Measurements from ENCODE around the gene ITPR1.

ITPR1 gene

GRCh38 chr3:4801892-4802291 lies 308.7 kb downstream of the ITPR1 start:
- no peaks in the 10 kb centered on the region for H3K27me3 ChIP-seq
- H3K4me2 ChIP-seq, result no peak overlapping the region
- no peak overlapping the region for H3K9ac ChIP-seq
- no peak overlapping the region for H3K27ac ChIP-seq
- no peaks in the 10 kb centered on the region for H4K20me1 ChIP-seq
- peaks cover 57% of the 10 kb centered on the region for H3K36me3 ChIP-seq
- no peak for TF ChIP-seq Cebpa-rat (IDR thresholded peaks at IDR 0.05)
- H3K4me3 ChIP-seq, result no peak overlapping the region
- H3K9me3 ChIP-seq, result no peaks in the 10 kb centered on the region; the same call in 1 of the 2 replicates
- peaks cover 19% of the 10 kb centered on the region for H3K4me1 ChIP-seq

- Histone ChIP-seq H4K20me1 (no peaks in the 10 kb centered on the region), H3K36me3 (peaks cover 61% of the 10 kb centered on the region), H3K4me1 (peaks cover 19% of the 10 kb centered on the region), H3K27me3 (no peaks in the 10 kb centered on the region), H3K9me3 (no peaks in the 10 kb centered on the region; the same call in 1 of the 2 replicates), H3K9ac (no peak overlapping the region), H3K27ac (no peak overlapping the region), H3K4me3 (no peak overlapping the region), H3K4me2 (no peak overlapping the region)
- no peak for TF ChIP-seq Cebpa-rat (IDR thresholded peaks at IDR 0.05)
Measured at GRCh38 chr3:4802903-4803302, 309.8 kb downstream of the ITPR1 start.

DNA sequence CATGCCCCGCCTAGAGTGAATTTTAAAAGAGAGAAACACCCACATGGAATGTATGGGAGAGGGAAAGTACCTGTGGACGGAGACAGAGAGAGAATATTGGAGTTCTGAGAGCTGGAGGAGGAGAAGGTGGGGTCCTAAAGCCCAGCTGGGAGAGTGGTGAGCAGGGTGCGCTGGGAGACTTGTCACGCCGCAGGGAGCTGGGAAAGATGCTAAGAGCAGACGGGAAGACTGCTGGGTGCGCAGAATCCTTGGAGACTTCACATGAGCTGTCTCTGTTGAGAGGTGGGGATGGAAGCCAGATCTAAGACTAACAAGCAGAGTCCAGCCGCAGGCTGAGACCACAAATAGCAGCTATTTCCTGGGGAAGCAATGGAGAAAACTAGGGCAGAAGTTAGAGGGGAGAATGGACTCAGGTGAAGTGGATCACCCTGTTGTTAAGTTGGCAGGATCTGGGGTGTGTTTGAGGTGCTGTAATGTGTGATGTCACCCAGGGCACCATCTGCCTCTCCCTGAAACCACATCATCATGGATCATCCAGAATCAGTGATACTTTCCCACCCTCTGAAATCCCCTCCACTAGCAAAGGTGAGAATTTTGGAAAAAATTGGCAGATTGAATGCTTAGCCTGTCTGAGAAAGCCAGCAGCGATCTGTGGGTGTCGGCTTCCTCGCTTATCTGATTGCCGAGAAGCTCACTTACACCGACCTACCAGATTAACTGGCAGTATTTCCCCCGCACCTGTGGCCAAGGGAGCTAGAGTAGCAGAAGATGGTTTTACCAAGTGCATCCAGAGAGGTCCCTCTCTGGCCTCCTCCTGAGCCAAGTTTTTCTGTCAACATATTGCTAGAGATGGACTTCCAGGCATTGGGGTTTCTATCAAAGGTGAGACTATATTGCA lies 311.3 kb downstream of the ITPR1 start:
- no peaks in the 10 kb centered on the region; the same call in 1 of the 2 replicates for H3K9me3 ChIP-seq
- H3K4me3 ChIP-seq, result no peak overlapping the region
- H3K27me3 ChIP-seq, result no peaks in the 10 kb centered on the region
- no peak overlapping the region for H3K27ac ChIP-seq
- TF ChIP-seq Cebpa-rat (IDR thresholded peaks at IDR 0.05), result no peak
- H3K4me2 ChIP-seq, result no peak overlapping the region
- H3K9ac ChIP-seq, result no peak overlapping the region
- H3K36me3 ChIP-seq, result peaks cover 68% of the 10 kb centered on the region
- H4K20me1 ChIP-seq, result no peaks in the 10 kb centered on the region
- peaks cover 13% of the 10 kb centered on the region for H3K4me1 ChIP-seq

DNA sequence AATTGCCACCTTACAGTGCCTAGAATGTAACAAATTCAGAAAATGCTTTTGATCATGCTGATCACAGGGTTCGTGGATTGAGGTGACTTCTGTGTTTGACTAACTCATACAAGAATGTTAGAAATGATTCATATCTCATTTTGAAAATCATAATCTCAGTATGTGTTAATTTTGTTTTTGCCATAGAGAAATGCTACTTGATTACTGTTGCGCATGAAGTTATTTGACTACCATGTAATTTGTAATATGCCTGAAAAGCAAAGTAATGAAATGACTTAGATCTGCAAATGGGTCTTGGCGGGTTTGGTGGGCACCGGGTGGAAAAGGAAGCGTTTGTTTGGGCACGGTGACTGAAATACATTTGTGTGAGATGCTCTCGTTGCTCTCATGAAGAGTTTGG lies 312.5 kb downstream of the ITPR1 start:
- no peak overlapping the region for H3K4me2 ChIP-seq
- H3K4me1 ChIP-seq, result peaks cover under 1% of the 10 kb centered on the region; the same call in 1 of the 2 replicates
- H3K27ac ChIP-seq, result no peak overlapping the region
- H3K4me3 ChIP-seq, result no peak overlapping the region
- H3K9ac ChIP-seq, result no peak overlapping the region
- no peaks in the 10 kb centered on the region for H3K27me3 ChIP-seq
- H3K36me3 ChIP-seq, result peaks cover 65% of the 10 kb centered on the region
- H4K20me1 ChIP-seq, result no peaks in the 10 kb centered on the region
- no peak for TF ChIP-seq Cebpa-rat (IDR thresholded peaks at IDR 0.05)
- H3K9me3 ChIP-seq, result no peaks in the 10 kb centered on the region; the same call in 1 of the 2 replicates

GRCh38 chr3:4806535-4807108 lies 313.5 kb downstream of the ITPR1 start:
- TF ChIP-seq Cebpa-rat (IDR thresholded peaks at IDR 0.05), result no peak
- Histone ChIP-seq H3K4me3 (no peak overlapping the region), H3K36me3 (peaks cover 58% of the 10 kb centered on the region), H3K9me3 (no peaks in the 10 kb centered on the region; the same call in 1 of the 2 replicates), H3K4me2 (no peak overlapping the region), H3K9ac (no peak overlapping the region), H3K27ac (no peak overlapping the region), H4K20me1 (no peaks in the 10 kb centered on the region), H3K27me3 (no peaks in the 10 kb centered on the region), H3K4me1 (no peaks in the 10 kb centered on the region)

- H4K20me1 ChIP-seq, result no peaks in the 10 kb centered on the region
- no peaks in the 10 kb centered on the region; the same call in 1 of the 2 replicates for H3K9me3 ChIP-seq
- H3K27ac ChIP-seq, result no peak overlapping the region
- no peak for TF ChIP-seq Cebpa-rat (IDR thresholded peaks at IDR 0.05)
- no peak overlapping the region for H3K4me3 ChIP-seq
- no peaks in the 10 kb centered on the region for H3K4me1 ChIP-seq
- H3K9ac ChIP-seq, result no peak overlapping the region
- H3K4me2 ChIP-seq, result no peak overlapping the region
- H3K27me3 ChIP-seq, result no peaks in the 10 kb centered on the region
- peaks cover 49% of the 10 kb centered on the region for H3K36me3 ChIP-seq
Measured at GRCh38 chr3:4807381-4808280, 314.5 kb downstream of the ITPR1 start.

- Histone ChIP-seq H4K20me1 (no peaks in the 10 kb centered on the region), H3K4me1 (no peaks in the 10 kb centered on the region), H3K36me3 (peaks cover 42% of the 10 kb centered on the region), H3K9me3 (no peaks in the 10 kb centered on the region), H3K9ac (no peak overlapping the region), H3K27ac (no peak overlapping the region), H3K4me3 (no peak overlapping the region), H3K4me2 (no peak overlapping the region), H3K27me3 (no peaks in the 10 kb centered on the region)
- no peak for TF ChIP-seq Cebpa-rat (IDR thresholded peaks at IDR 0.05)
Measured at GRCh38 chr3:4808637-4809036, 315.5 kb downstream of the ITPR1 start.

DNA sequence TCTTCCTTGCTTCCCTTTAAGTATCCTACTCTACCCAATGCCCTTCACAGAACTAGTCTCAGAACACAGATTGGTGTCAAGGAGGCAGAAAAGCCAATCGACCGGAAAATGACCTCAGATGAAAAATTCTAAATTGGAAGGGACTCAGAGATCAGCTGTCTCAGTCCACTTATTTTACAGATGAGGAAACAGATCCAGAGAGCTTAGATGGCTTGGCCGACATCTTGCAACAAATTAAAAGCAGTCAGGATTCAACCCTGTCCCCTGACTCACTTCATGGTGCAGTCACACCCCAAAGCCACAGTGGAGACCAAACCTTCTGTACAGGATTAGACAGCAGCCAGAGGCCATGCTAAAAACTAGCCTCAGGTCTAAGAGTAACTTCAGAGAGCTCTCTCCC lies 316.8 kb downstream of the ITPR1 start:
- no peak overlapping the region for H3K4me3 ChIP-seq
- peaks cover 42% of the 10 kb centered on the region for H3K36me3 ChIP-seq

GRCh38 chr3:4812591-4812990 lies 319.4 kb downstream of the ITPR1 start:
- Histone ChIP-seq H4K20me1 (no peaks in the 10 kb centered on the region), H3K4me2 (no peak overlapping the region), H3K4me1 (no peaks in the 10 kb centered on the region), H3K36me3 (peaks cover 51% of the 10 kb centered on the region), H3K9ac (no peak overlapping the region), H3K27me3 (no peaks in the 10 kb centered on the region), H3K9me3 (peaks cover 17% of the 10 kb centered on the region), H3K4me3 (no peak overlapping the region), H3K27ac (no peak overlapping the region)
- no peak for TF ChIP-seq Cebpa-rat (IDR thresholded peaks at IDR 0.05)

More for the DNA sequence above, 316.8 kb downstream of the ITPR1 start:
- no peak for TF ChIP-seq Cebpa-rat (IDR thresholded peaks at IDR 0.05)
- Histone ChIP-seq H3K27ac (no peak overlapping the region), H3K4me2 (no peak overlapping the region), H3K27me3 (no peaks in the 10 kb centered on the region), H3K9ac (no peak overlapping the region), H3K9me3 (no peaks in the 10 kb centered on the region), H3K4me1 (no peaks in the 10 kb centered on the region), H4K20me1 (no peaks in the 10 kb centered on the region)
